22Rv1 (cell line): Measurements from ENCODE around the gene CTU2.

ENCODE experiments used
- CTCF ChIP-seq: fragments of 450-650 bp; IDR thresholded peaks from 2 replicates; pipeline ENCODE4 v1.5.1; 2017; ENCODE audit warnings: mild to moderate bottlenecking
- ZFX ChIP-seq: fragments of 450-650 bp; IDR thresholded peaks from 2 replicates; pipeline ENCODE4 v1.6.1; 2017; ENCODE audit warnings: antibody characterized with exemption, borderline replicate concordance

- TF ChIP-seq CTCF (no peak), ZFX (no peak)
Measured at GRCh38 chr16:88732961-88733294, 26.6 kb downstream of the CTU2 start.
